Muscle of leg (tissue), 11 donors: ENCODE measurements around the gene ETFA. TPM values are rescaled to one million over a fixed set of nuclear protein-coding genes. Genes with fewer than 3 reads are reported as not detected.
A peak's percentile ranks its signal among the peaks of the same experiment; 100 is the strongest.
"Not testable (repeated sequence)": the region's sequence is repeated elsewhere in the genome, so short reads cannot be mapped to it uniquely, and the experiment has no call there.

Experiments used
- DNase-seq: peaks from one replicate; pipeline ENCODE4 v3.0.0; 2013
- H3K27ac ChIP-seq: one replicate; pipeline ENCODE4 v1.5.1; 2013; ENCODE audit warnings: mild to moderate bottlenecking, low read length, control low read depth
- H3K27me3 ChIP-seq: one replicate; pipeline ENCODE4 v1.6.1; 2013; ENCODE audit warnings: low read length; ENCODE audit not compliant: control insufficient read depth, insufficient read depth
- H3K36me3 ChIP-seq: one replicate; pipeline ENCODE4 v1.6.1; 2013; ENCODE audit warnings: low read length; ENCODE audit not compliant: control insufficient read depth, insufficient read depth
- H3K4me1 ChIP-seq: one replicate; pipeline ENCODE4 v1.6.1; 2013; ENCODE audit warnings: low read length; ENCODE audit not compliant: control insufficient read depth, insufficient read depth
- H3K4me3 ChIP-seq: one replicate; pipeline ENCODE4 v1.5.1; 2013; ENCODE audit warnings: low read length, control low read depth
- H3K9me3 ChIP-seq: replicated peaks from 2 replicates; pipeline ENCODE4 v1.6.1; 2013; ENCODE audit warnings: low read depth, low read length; ENCODE audit not compliant: control insufficient read depth
- WGBS: methylation state at CpG from one replicate; pipeline ENCODE4 v1.1.5; 2013; ENCODE audit warnings: missing lambda C conversion rate; ENCODE audit not compliant: insufficient coverage; 5-methylcytosine and 5-hydroxymethylcytosine counted together
- polyA plus RNA-seq, 8 donors: library from polyadenylated mRNA; unstranded; fragments of 120-200 nt; gene quantifications; one replicate each; pipeline versions ENCODE4 v1.2.1 to v1.2.3, GENCODE V29; 2013; ENCODE audit warnings: inconsistent platforms in 1 of 8, low replicate concordance in 1 of 8; ENCODE audit not compliant: insufficient read length in 8 of 8, insufficient read depth in 1 of 8
- total RNA-seq: library from RNA; stranded (reverse); fragments of 120-200 nt; gene quantifications from one replicate; pipeline ENCODE4 v1.2.4, GENCODE V29; 2013

ETFA gene
- total and polyA plus RNA-seq, 9 donors = 112 to 141 (median 119) TPM

DNA sequence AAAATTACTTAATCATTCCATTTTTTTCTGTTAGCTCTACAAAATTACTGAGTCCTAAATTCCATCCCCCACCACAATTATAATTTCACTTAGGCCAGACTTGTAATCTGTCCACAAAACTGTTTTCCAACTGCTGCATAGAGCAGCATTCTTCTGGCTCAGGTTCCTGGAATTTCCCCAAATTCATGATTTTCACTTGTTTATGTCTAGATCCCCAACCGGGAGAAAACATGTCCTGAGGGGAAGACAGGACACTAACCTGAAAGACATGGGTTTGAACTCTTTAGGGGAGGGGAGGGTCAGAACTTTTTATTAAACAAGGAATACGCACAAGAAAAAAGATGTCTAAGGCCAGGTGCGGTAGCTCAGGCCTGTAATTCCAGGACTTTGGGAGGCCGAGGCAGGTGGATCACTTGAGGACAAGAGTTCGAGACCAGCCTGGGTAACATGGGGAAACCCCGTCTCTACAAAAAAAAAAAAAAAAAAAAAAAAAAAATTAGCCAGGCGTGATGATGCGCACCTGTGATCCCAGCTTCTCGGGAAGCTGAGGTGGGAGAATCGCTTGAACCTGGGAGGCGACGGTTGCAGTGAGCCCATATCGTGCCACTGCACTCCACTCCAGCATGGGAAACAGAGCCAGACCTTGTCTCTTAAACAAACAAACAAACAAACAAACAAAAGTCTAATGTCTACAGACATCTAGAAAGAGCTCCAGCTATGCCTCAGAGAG is 1.5 kb downstream of the ETFA start:
- Histone ChIP-seq H3K4me3 (no peak overlapping the region), H3K4me1 (peaks cover 6% of the 10 kb centered on the region), H3K27me3 (no peaks in the 10 kb centered on the region), H3K9me3 (no peaks in the 10 kb centered on the region), H3K36me3 (no peaks in the 10 kb centered on the region), H3K27ac (no peak overlapping the region)
- DNase-seq = peak; percentile 58
- whole genome bisulfite sequencing = 93% methylated on average over 3 of the region's 13 CpGs

DNA sequence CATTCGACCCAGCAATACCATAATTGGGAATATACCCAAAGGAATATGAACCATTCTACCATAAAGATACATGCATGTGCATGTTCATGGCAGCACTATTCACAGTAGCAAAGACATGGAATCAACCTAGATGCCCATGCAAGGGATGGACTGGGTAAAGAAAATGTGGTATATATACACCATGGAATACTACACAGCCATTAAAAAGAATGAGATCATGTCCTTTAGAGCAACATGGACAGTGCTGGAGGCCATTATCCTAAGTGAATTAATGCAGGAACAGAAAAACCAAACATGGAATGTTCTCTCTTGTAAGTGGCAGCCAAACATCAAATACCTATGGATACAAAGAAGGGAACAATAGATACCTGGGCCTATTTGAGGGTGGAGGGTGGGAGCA is 7.4 kb downstream of the ETFA start:
- WGBS = no CpG with 5 or more reads among the region's 1 CpG
- no peaks in the 10 kb centered on the region for H3K9me3 ChIP-seq
- DNase-seq = no peak
- no peaks in the 10 kb centered on the region for H3K36me3 ChIP-seq
- H3K4me1 ChIP-seq = no peaks in the 10 kb centered on the region
- H3K27ac ChIP-seq = no peak overlapping the region
- no peak overlapping the region for H3K4me3 ChIP-seq
- no peaks in the 10 kb centered on the region for H3K27me3 ChIP-seq

DNA sequence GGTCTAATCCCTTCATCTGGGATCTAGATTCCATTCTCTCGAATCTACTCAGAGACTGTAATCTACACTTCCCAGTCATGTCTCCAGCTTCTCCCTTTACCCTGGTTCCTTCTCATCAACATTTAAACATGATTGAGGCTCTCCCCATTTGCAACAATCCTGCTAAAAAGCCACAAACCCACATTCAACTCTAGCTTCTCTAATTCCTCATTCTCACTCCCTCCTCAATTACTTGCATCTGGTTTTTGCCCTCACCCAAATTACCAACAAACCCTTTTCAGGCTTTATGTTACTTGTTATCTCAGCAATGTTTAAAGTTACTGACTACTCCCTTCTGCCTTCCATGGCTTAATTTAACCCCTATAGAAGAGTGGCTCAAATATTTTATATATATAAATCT is 11.5 kb downstream of the ETFA start:
- WGBS = 80% methylated on average over 1 of the region's 1 CpG
- Histone ChIP-seq H3K4me3 (no peak overlapping the region), H3K27ac (no peak overlapping the region), H3K36me3 (no peaks in the 10 kb centered on the region), H3K4me1 (no peaks in the 10 kb centered on the region), H3K9me3 (no peaks in the 10 kb centered on the region), H3K27me3 (no peaks in the 10 kb centered on the region)
- no peak for DNase-seq

DNA sequence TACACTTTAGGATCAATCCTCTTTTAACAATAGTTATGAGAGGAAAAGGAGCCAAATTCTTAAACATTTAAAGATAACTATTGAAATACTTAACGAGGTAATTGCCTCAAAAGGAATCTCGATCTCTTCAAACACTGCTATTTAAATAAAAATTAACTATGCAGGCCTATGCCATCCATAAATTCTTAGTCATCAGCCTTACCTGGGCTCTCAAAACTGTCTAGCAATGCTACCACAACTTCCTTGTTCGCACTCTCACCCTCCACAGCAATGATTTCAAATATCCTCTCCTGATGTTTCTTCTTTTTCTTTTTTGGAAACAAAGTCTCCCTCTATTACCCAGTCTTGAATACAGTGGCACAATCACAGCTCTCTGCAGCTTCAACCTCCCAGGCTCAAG is 12.3 kb downstream of the ETFA start:
- 92% methylated on average over 3 of the region's 3 CpGs for WGBS
- no peaks in the 10 kb centered on the region for H3K9me3 ChIP-seq
- no peak overlapping the region for H3K27ac ChIP-seq
- no peak for DNase-seq
- no peaks in the 10 kb centered on the region for H3K36me3 ChIP-seq
- H3K27me3 ChIP-seq = no peaks in the 10 kb centered on the region
- no peaks in the 10 kb centered on the region for H3K4me1 ChIP-seq
- H3K4me3 ChIP-seq = no peak overlapping the region

DNA sequence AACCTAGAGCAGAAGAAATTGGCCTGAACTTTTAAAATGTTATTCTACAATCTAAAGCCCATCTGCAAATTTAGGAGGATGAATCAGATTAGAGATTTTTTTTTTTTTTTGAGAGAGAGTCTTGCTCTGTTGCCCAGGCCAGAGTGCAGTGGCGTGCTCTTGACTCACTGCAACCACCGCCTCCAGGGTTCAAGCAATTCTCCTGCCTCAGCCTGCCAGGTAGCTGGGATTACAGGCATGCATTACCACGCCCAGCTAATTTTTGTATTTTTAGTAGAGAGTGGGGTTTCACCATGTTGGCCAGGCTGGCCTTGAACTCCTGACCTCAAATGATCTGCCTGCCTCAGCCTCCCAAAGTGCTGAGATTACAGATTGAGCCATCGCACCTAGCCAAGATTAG is 13.3 kb downstream of the ETFA start:
- WGBS = no CpG with 5 or more reads among the region's 4 CpGs
- DNase-seq, H3K4me1 ChIP-seq, H3K27ac ChIP-seq, H3K36me3 ChIP-seq, H3K9me3 ChIP-seq, H3K27me3 ChIP-seq, H3K4me3 ChIP-seq: not testable (repeated sequence)

DNA sequence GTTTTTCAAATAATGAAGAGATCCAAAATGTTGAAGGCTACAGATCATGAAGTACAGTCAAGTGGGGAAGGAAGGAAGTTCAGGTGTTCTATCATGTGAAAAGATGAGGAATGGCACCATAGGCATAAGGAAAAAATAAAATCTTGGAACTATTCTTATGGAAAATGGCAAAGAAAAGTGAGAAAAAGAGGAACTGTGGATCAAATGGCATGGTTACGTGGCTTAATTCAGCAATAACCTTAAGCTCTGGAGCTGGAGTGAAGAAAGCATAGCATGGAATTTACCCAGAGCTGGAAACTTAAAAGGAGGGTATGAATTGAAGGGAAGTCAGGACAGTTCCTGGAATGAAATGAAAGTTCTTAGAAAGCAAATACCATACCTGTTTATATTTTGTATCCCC is 14.4 kb downstream of the ETFA start:
- no peaks in the 10 kb centered on the region for H3K4me1 ChIP-seq

DNA sequence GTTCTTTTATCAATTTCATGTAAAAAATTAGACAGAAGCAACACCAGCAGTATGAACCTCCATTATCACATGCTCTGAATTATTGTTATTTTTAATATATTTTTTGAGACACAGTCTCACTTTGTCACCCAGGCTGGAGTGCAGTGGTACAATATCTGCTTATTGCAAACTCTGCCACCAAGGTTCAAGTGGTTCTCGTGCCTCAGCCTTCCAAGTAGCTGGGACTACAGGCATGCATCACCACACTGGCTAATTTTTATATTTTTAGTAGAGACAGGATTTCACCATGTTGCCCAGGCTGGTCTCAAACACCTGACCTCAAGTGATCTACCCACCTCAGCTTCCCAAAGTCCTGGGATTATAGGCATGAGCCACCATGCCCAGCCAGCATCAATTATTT is 16.8 kb downstream of the ETFA start:
- H3K36me3 ChIP-seq, H3K27ac ChIP-seq, H3K9me3 ChIP-seq, H3K4me1 ChIP-seq, H3K4me3 ChIP-seq, DNase-seq, H3K27me3 ChIP-seq: not testable (repeated sequence)
- WGBS = no CpG with 5 or more reads among the region's 1 CpG

More for the DNA sequence above, 14.4 kb downstream of the ETFA start:
- 86% methylated on average over 1 of the region's 1 CpG for WGBS
- Histone ChIP-seq H3K36me3 (peaks cover under 1% of the 10 kb centered on the region), H3K27me3 (no peaks in the 10 kb centered on the region), H3K9me3 (no peaks in the 10 kb centered on the region), H3K4me3 (no peak overlapping the region), H3K27ac (no peak overlapping the region)
- DNase-seq = no peak

DNA sequence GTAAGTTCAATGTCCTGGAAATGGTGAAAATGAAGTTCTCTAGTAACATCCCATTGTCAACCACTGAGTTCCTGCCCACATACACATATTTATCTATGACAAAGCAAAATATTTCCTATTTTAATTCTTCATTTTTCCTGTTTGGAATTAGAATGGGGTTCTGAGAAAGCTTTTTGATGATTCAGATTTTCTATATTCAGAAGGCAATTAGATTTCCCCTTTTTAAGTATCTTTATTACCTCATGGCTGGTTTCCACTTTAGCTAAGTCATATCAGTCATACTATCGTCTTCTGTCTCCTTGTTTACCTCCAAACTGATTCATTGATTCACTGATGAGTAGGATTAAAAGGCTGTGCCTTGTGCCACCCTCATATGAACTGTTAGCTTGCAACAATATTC is 17.9 kb downstream of the ETFA start:
- no peaks in the 10 kb centered on the region for H3K27me3 ChIP-seq
- no peak overlapping the region for H3K27ac ChIP-seq
- H3K36me3 ChIP-seq = peaks cover 4% of the 10 kb centered on the region
- WGBS = no CpG with 5 or more reads among the region's 1 CpG
- no peaks in the 10 kb centered on the region for H3K9me3 ChIP-seq
- DNase-seq = peak; percentile 9
- H3K4me3 ChIP-seq = no peak overlapping the region
- H3K4me1 ChIP-seq = no peaks in the 10 kb centered on the region

DNA sequence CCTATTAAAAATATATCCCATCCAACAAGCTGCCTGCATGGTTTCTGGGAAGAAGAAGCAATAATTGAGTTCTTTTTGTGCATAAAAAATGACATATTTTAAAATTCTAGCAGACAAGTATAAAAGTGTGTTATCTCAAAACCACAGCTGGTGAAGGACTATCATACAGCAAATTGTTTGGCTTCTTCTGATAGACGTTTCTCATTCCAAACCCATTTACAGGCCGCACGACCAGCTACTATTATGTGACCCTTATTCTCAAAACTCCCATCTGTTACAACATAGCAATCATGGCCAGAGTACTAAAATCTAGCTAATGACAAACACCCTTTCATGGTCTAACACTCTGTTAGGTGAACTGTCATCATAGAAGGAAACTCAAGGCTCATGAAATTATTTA is 21.7 kb downstream of the ETFA start:
- DNase-seq = no peak
- Histone ChIP-seq H3K4me1 (no peaks in the 10 kb centered on the region), H3K27ac (no peak overlapping the region), H3K27me3 (no peaks in the 10 kb centered on the region), H3K36me3 (peaks cover 19% of the 10 kb centered on the region), H3K9me3 (no peaks in the 10 kb centered on the region), H3K4me3 (no peak overlapping the region)
- 93% methylated on average over 3 of the region's 3 CpGs for WGBS

DNA sequence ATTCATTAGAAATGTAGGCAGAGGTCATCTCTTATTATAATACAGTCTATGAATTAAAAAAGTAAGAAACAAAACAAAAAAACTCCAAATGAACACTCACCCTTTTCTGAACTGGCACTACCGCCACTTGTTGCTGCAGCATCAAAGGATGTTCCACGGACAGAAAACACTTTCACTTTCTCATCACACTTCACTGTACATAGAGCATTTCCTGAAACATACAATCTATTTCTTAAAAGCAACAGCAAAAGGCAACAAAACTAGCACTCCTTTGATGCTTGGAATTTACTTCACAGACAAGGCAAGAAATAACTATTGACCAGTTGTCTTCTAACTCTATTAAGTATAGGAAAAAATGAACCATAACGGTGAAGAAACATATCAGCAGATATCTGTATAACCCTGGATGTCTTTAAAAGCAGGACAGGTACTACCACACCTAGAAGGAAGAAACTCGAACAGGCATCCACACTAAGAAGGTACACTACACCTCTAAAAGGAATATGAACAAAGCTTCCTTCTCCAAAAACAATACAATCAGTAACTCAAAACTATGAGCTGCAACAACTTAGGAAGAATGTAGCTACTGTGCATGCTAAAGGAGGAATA is 24.9 kb downstream of the ETFA start:
- Histone ChIP-seq H3K27me3 (no peaks in the 10 kb centered on the region), H3K4me3 (no peak overlapping the region), H3K27ac (no peak overlapping the region), H3K36me3 (peaks cover 30% of the 10 kb centered on the region), H3K9me3 (no peaks in the 10 kb centered on the region), H3K4me1 (no peaks in the 10 kb centered on the region)
- WGBS = 81% methylated on average over 2 of the region's 4 CpGs
- DNase-seq = peak; percentile 2
